Activated CD4-positive, alpha-beta memory T cell treated with anti-CD3 and anti-CD28 coated beads for 36 hours (primary cell): Measurements from ENCODE around the gene MRPL17. TPM values are rescaled to one million over a fixed set of nuclear protein-coding genes. Genes with fewer than 3 reads are reported as not detected.

Experiments
- CTCF ChIA-PET: fragments of 350-600 bp; sonication (Branson Sonifier 250); formaldehyde crosslinking; loops from one replicate; lab custom pipeline; 2021; ENCODE audit warnings: antibody characterized with exemption, inconsistent platforms; lab: Charles Lee
- POLR2A ChIA-PET: fragments of 350-600 bp; sonication (Branson Sonifier 250); formaldehyde crosslinking; loops from one replicate; lab custom pipeline; 2021; ENCODE audit warnings: antibody characterized with exemption; lab: Charles Lee
- DNase-seq: peaks from one replicate; pipeline ENCODE4 v3.0.0-alpha.2; 2020
- H3K27ac Mint-ChIP-seq: one replicate; pipeline ENCODE4 v1.8.0; 2021; ENCODE audit warnings: mixed read lengths
- H3K27me3 Mint-ChIP-seq: one replicate; pipeline ENCODE4 v1.8.0; 2021; ENCODE audit warnings: mixed read lengths
- H3K36me3 Mint-ChIP-seq: one replicate; pipeline ENCODE4 v1.8.0; 2021; ENCODE audit warnings: mixed read lengths
- H3K4me1 Mint-ChIP-seq: one replicate; pipeline ENCODE4 v1.8.0; 2021; ENCODE audit warnings: low read depth, mixed read lengths
- H3K4me3 Mint-ChIP-seq: one replicate; pipeline ENCODE4 v1.8.0; 2021; ENCODE audit warnings: mild to moderate bottlenecking, mixed read lengths
- H3K9me3 Mint-ChIP-seq: one replicate; pipeline ENCODE4 v1.8.0; 2021; ENCODE audit warnings: mixed read lengths
- intact Hi-C: fragments of 100-400 bp; cut with micrococcal nuclease; formaldehyde crosslinking; loops from one replicate; pipeline ENCODE4 v1.15.1; 2023
- total RNA-seq, 2 experiments: library from RNA; stranded (reverse); gene quantifications; one replicate each; pipeline ENCODE4 v1.2.3, GENCODE V29; 2021

The MRPL17 gene
- total RNA-seq, 2 experiments from 2014 or later = 98.5 to 102 TPM

DNA sequence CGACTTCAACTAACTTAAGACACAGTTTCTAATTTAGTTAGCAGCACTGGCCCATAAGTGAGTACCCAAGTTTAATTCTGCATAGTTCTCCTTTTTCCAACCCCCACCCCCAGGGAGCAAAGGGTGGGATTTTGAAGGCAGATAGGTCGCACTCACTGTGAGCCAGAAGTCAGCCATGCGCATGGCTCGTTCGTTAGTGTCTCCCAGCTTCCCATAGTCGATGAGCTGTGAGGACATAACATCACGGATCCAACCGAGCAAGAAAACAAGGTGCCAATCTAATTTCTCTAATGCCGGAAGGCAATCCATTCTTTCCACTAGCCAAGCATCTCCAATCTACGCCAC lies 577 bp downstream of the MRPL17 start:
- no peaks in the 10 kb centered on the region for H3K27me3 Mint-ChIP-seq

DNA sequence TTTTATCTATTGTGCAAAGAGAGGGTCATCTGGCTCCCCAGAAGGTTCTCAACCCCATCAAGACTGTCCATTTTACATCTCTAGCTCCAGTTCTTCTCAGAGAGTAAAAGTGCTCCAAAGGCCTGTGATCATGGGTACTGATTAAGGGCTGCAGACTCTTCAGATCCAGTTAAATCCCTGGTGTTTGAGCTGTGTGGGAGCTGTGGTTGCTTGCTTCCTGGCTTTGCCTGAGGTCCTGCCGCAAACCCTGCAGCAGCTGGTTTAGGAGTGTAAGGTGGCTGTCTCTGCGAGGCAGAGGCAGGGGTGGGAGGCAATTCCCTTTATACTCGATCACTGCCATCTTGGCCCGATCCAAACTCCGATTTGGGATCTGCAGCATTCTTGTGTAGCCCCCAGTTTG lies 1.2 kb downstream of the MRPL17 start:
- ChIA-PET POLR2A (interaction anchor here (0.9 to 2.7 kb wide), 3 partner anchors 8 to 63 kb away, joined by 3 to 20 read pairs (median 3); partner anchors contain the start of gene TPP1), CTCF (interaction anchor here (0.7 to 3.9 kb wide), 11 partner anchors 14 to 303 kb away, joined by 3 to 32 read pairs (median 6); partner anchors contain the start of genes ARFIP2, TAF10 and TIMM10B)
- H3K9me3 Mint-ChIP-seq = no peaks in the 10 kb centered on the region
- H3K27me3 Mint-ChIP-seq = no peaks in the 10 kb centered on the region
- intact Hi-C loops = loop anchor here (2.0 to 10.0 kb wide), 4 partner anchors 15 to 305 kb away; partner anchors contain the start of gene APBB1
- peak overlapping the region; percentile 99 for H3K4me3 Mint-ChIP-seq
- H3K36me3 Mint-ChIP-seq = peaks cover 37% of the 10 kb centered on the region
- DNase-seq = peak; percentile 36
- peak overlapping the region; percentile 95 for H3K27ac Mint-ChIP-seq
- peaks cover 28% of the 10 kb centered on the region for H3K4me1 Mint-ChIP-seq

More for the DNA sequence above, 577 bp downstream of the MRPL17 start:
- CTCF ChIA-PET = interaction anchor here (0.6 to 3.9 kb wide), 30 partner anchors 9 to 244 kb away, joined by 3 to 36 read pairs (median 6); partner anchors contain the start of genes ARFIP2, ILK, RRP8 and TAF10
- POLR2A ChIA-PET = interaction anchor here (0.9 to 2.7 kb wide), 10 partner anchors 9 to 141 kb away, joined by 3 to 20 read pairs (median 4); partner anchors contain the start of genes ILK, RRP8 and TPP1
- DNase-seq = no peak
- Mint-ChIP-seq H3K4me1 (peaks cover 30% of the 10 kb centered on the region), H3K27ac (peak overlapping the region; percentile 95), H3K36me3 (peaks cover 37% of the 10 kb centered on the region), H3K4me3 (peak overlapping the region; percentile 99), H3K9me3 (no peaks in the 10 kb centered on the region)
- intact Hi-C loops = loop anchor here (2.0 to 10.0 kb wide), 4 partner anchors 16 to 305 kb away; partner anchors contain the start of gene APBB1

DNA sequence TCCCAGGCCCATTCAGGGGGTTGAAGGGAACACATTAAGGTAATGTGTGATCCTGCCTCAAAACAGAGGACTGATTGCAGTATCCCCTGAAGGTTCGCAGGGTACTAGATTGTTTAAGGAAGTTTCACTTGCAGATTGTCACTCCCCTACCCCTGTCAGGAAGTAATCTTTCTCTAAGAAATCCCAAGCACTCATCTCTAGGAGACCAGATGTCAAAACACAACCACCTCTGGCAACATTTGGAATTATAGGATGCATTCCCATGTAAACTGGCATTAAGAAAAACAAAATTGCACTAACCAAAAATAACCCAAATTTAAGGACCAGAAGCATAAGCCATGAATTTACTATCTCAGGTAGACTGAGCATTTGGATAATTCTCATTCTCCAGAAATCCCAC lies 1.6 kb downstream of the MRPL17 start:
- Mint-ChIP-seq H3K9me3 (no peaks in the 10 kb centered on the region), H3K27ac (peak overlapping the region; percentile 69), H3K27me3 (no peaks in the 10 kb centered on the region), H3K4me3 (peak overlapping the region; percentile 73), H3K4me1 (peaks cover 28% of the 10 kb centered on the region), H3K36me3 (peaks cover 37% of the 10 kb centered on the region)
- intact Hi-C loops = loop anchor here (5.0 to 10.0 kb wide), 2 partner anchors 267 to 304 kb away; partner anchors contain the start of gene APBB1
- no peak for DNase-seq
- CTCF ChIA-PET = interaction anchor here (0.7 to 3.9 kb wide), 8 partner anchors 14 to 318 kb away, joined by 3 to 28 read pairs (median 4); partner anchors contain the start of genes ARFIP2, TIMM10B and TPP1
- POLR2A ChIA-PET = interaction anchor here (0.9 to 2.7 kb wide), 2 partner anchors 8 to 63 kb away, joined by 3 to 20 read pairs; partner anchors contain the start of gene TPP1

DNA sequence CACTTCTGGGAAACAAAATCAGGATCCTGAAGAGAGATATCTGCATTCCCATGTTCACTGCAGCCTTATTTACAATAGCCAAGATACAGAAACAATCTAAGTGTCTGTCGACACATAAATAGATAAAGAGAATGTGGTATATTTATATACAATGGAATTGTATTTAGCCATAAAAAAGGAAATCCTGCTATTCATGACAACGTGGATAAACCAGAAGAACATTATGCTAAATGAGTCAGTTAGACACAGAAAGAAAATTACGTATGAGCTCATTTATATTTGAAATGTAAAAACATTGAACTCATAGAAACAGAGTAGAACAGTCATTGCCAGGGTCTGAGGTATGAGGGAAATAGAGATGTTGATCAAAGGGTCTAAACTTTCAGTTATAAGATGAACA lies 6.1 kb downstream of the MRPL17 start:
- Mint-ChIP-seq H3K27ac (no peak overlapping the region), H3K36me3 (peaks cover 29% of the 10 kb centered on the region), H3K4me1 (peaks cover 48% of the 10 kb centered on the region), H3K27me3 (no peaks in the 10 kb centered on the region), H3K4me3 (no peak overlapping the region), H3K9me3 (no peaks in the 10 kb centered on the region)
- ChIA-PET CTCF (no interaction called here), POLR2A (no interaction called here)
- DNase-seq = no peak
- intact Hi-C loops = no loop called here

DNA sequence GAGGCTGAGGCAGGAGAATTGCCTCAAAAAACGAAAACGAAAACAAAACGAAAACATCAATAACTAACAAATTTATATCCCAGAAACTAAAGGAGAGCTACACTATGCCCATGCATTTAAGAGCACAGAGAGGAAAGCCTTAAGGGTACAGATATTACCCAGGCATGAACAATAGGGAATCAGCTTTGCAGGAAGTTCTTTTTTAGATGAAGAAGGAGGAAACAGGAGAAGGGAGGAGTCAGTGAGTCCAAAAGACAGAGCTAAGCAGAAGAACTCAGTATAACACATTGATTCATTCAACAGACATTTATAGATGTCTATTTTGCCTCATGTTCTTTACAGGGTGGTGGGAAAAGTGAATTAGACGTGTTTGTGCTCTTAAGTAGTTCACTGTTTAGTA lies 8.3 kb downstream of the MRPL17 start:
- Mint-ChIP-seq H3K9me3 (no peaks in the 10 kb centered on the region), H3K27me3 (no peaks in the 10 kb centered on the region), H3K4me1 (peaks cover 50% of the 10 kb centered on the region), H3K4me3 (no peak overlapping the region), H3K27ac (no peak overlapping the region), H3K36me3 (peaks cover 11% of the 10 kb centered on the region)
- intact Hi-C loops = no loop called here
- POLR2A ChIA-PET = no interaction called here
- DNase-seq = no peak
- CTCF ChIA-PET = interaction anchor here (0.6 to 3.9 kb wide), 3 partner anchors 9 to 184 kb away, joined by 3 to 14 read pairs (median 3); partner anchors contain the start of gene MRPL17

DNA sequence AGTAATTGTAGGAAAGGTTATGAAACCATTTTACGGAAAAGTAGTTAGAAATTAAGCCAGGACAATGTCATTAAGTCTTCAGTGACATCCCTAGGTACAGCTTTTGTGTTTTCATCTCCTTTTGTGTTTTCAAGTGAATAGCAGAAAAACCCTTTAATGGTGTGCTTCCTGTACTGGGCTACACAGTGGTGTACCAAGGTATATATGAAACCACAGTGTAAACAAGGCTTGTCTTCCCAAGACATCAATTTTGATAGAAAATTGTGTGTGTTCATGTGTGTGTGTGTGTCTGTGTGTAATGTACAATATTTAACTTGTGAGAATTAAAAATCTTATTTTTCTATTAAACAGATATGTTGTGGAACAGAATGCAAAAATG lies 8.9 kb downstream of the MRPL17 start:
- H3K4me3 Mint-ChIP-seq = no peak overlapping the region
- CTCF ChIA-PET = interaction anchor here (0.8 to 3.9 kb wide), 3 partner anchors 9 to 143 kb away, joined by 3 to 14 read pairs (median 4); partner anchors contain the start of gene MRPL17
- peaks cover 5% of the 10 kb centered on the region for H3K36me3 Mint-ChIP-seq
- H3K4me1 Mint-ChIP-seq = peaks cover 52% of the 10 kb centered on the region
- no peak for DNase-seq
- H3K27ac Mint-ChIP-seq = no peak overlapping the region
- H3K9me3 Mint-ChIP-seq = no peaks in the 10 kb centered on the region
- intact Hi-C loops = no loop called here
- H3K27me3 Mint-ChIP-seq = no peaks in the 10 kb centered on the region
- POLR2A ChIA-PET = interaction anchor here (0.8 kb wide), 1 partner anchor 8 kb away, joined by 3 read pairs; no protein-coding TSS in a partner anchor

DNA sequence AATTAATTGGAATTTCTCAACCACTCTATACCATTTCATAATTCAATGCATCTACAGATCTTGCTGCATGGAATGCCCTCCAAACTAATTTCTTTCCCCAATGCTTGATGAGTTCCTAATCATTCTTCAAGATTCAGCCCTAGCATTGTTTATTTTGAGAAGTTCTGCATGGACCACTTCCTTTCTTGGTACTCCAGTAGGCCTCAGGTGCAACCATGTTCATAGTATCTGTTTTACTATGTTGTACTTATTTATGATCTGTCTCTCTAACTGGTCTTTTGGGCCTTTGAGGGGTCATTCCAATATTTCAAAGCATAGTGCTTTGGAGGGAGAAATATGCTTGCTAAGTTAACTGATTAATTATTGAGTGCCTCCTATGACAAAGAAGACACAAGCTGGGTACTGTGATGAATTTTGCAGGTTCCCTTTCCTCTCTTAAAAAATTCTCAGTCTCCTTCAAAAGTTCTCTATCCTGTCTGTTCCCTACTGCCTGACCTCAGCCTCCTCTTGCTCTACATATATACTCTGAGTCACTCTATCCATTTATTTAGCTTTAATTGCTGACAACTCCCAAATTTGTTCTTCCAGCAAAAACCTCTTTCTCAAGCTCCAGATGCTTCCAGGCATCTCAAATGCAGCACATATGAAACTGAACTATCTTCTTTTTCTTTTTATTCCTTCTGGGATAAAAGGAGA lies 9.5 kb downstream of the MRPL17 start:
- no peaks in the 10 kb centered on the region for H3K27me3 Mint-ChIP-seq
- CTCF ChIA-PET = interaction anchor here (0.6 to 3.9 kb wide), 4 partner anchors 10 to 143 kb away, joined by 3 to 14 read pairs (median 4); partner anchors contain the start of gene MRPL17
- POLR2A ChIA-PET = interaction anchor here (0.6 to 0.8 kb wide), 2 partner anchors 8 to 192 kb away, joined by 3 read pairs; partner anchors contain the start of genes ARFIP2 and TIMM10B
- intact Hi-C loops = no loop called here
- H3K27ac Mint-ChIP-seq = peak overlapping the region; percentile 31
- no peaks in the 10 kb centered on the region for H3K36me3 Mint-ChIP-seq
- H3K9me3 Mint-ChIP-seq = no peaks in the 10 kb centered on the region
- no peak overlapping the region for H3K4me3 Mint-ChIP-seq
- no peak for DNase-seq
- peaks cover 52% of the 10 kb centered on the region for H3K4me1 Mint-ChIP-seq

DNA sequence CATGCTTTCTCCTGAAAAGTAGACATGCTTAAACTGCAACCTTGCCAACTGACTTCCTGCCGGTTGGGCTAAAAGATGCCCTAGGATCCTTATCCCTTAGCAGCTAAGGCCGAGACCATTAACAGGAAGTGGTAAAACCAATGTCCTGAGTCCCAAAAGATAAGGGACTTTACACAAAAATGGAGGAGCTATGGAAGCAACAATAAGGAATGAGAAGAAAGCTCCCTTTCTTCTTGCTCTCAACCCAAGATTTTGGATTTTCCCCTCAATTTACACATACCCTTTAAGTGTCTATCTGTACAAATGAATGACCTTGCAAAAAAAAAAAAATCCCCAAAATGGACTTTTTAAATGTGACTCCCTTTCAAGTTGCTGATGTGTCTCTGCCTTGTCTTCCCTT lies 11.1 kb downstream of the MRPL17 start:
- Mint-ChIP-seq H3K9me3 (no peaks in the 10 kb centered on the region), H3K36me3 (no peaks in the 10 kb centered on the region), H3K4me1 (peaks cover 61% of the 10 kb centered on the region), H3K27me3 (no peaks in the 10 kb centered on the region), H3K27ac (no peak overlapping the region), H3K4me3 (no peak overlapping the region)
- no peak for DNase-seq
- CTCF ChIA-PET = interaction anchor here (0.6 to 3.9 kb wide), 4 partner anchors 12 to 233 kb away, joined by 3 to 14 read pairs (median 4); partner anchors contain the start of gene MRPL17
- POLR2A ChIA-PET = interaction anchor here (0.6 to 1.3 kb wide), 3 partner anchors 8 to 60 kb away, joined by 3 to 4 read pairs (median 4); partner anchors contain the start of gene TAF10
- intact Hi-C loops = no loop called here

DNA sequence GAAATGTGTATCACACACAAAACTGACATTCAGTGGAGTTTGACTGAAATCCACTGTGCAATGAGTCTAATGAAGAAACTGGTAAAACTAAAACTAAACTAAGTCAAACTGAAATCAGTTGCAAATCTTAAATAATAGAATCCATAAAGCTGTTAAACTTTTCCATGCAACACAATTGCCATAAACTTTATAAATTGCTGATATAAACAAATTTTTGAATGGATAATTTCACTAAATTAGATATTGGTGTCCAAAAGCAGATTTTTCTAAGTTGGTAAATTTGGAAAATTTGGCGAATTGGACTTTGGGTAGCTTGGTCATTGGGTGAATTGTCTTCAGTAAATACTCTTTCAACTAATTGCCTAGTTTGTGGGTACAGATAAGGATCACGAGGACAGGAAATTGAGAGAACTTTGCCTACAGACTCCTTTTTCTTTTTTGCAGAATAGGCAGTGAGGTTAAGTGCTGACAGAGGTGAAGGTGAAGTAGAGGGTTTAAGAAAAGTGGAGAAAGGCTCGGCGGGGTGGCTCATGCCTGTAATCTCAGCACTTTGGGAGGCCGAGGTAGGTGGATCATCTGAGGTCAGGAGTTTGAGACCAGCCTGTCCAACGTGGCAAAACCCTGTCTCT lies 12.8 kb downstream of the MRPL17 start:
- CTCF ChIA-PET = interaction anchor here (0.8 to 1.6 kb wide), 4 partner anchors 10 to 291 kb away, joined by 3 to 8 read pairs (median 4); partner anchors contain the start of genes MRPL17 and TPP1

DNA sequence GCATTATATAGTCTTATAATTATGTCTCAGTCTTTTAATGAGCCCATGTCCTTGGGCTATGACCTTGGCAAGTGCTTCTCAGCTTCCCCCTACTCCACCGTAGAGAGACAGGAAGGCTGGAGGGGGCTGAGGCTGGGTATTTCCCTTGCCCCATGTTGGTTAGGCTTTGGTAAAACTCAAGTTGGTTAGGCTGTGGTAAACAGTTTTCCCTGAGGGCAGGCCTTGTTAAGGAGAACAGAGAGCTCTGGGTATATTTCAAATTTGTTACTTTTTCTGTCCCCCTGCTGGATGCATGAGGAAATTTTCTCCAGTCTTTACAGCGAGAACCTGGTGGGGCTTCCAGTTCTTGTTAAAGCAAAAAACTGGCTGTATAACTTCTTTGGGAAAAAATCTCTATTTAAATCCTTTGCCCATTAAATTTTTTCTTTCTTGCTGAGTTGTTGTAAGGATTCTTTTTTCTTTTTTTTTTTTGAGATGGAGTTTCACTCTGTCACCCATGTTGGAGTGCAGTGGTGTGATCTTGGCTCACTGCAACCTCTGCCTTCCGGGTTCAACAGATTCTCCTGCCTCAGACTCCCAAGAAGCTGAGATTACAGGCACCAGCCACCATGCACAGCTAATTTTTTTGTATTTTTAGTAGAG lies 15.3 kb downstream of the MRPL17 start:
- H3K27ac Mint-ChIP-seq = peak overlapping the region; percentile 50
- CTCF ChIA-PET = interaction anchor here (0.6 to 3.1 kb wide), 24 partner anchors 11 to 289 kb away, joined by 3 to 32 read pairs (median 5); partner anchors contain the start of genes ILK, MRPL17, TAF10 and TPP1
- H3K4me1 Mint-ChIP-seq = peaks cover 60% of the 10 kb centered on the region
- no peaks in the 10 kb centered on the region for H3K9me3 Mint-ChIP-seq
- H3K36me3 Mint-ChIP-seq = no peaks in the 10 kb centered on the region
- peak; percentile 66 for DNase-seq
- intact Hi-C loops = loop anchor here (1.0 to 2.0 kb wide), 5 partner anchors 15 to 137 kb away; partner anchors contain the start of gene MRPL17
- H3K4me3 Mint-ChIP-seq = no peak overlapping the region
- no peaks in the 10 kb centered on the region for H3K27me3 Mint-ChIP-seq
- POLR2A ChIA-PET = interaction anchor here (0.7 to 1.5 kb wide), 5 partner anchors 14 to 60 kb away, joined by 3 to 5 read pairs (median 4); partner anchors contain the start of gene MRPL17

More for the DNA sequence above, 12.8 kb downstream of the MRPL17 start:
- POLR2A ChIA-PET = interaction anchor here (1.2 kb wide), 1 partner anchor 13 kb away, joined by 3 read pairs; the partner anchor contains the start of gene MRPL17
- Mint-ChIP-seq H3K9me3 (no peaks in the 10 kb centered on the region), H3K27me3 (no peaks in the 10 kb centered on the region), H3K4me3 (peak overlapping the region; percentile 12), H3K27ac (peak overlapping the region; percentile 35), H3K4me1 (peaks cover 71% of the 10 kb centered on the region), H3K36me3 (no peaks in the 10 kb centered on the region)
- intact Hi-C loops = loop anchor here (1.0 kb wide), 2 partner anchors 13 to 64 kb away; partner anchors contain the start of gene MRPL17
- DNase-seq = peak; percentile 37
